Measurements from ENCODE around the gene NR2E3. TPM values are rescaled to one million over a fixed set of nuclear protein-coding genes. Genes with fewer than 3 reads are reported as not detected.

Gene NR2E3
- total and polyA plus RNA-seq, 9 of the 15 experiments (the other 6 are each of a cell fraction or from before 2014, with no cell fraction given): not detected

GRCh38 chr15:71780115-71780976 is 30.0 kb upstream of the NR2E3 start (continued):
- TF ChIP-seq DEAF1 (CRISPR knock-in tag; IDR thresholded peaks at IDR 0.05): no peak
- no peak for TF ChIP-seq IFI16 (CRISPR knock-in tag; IDR thresholded peaks at IDR 0.05)
- TF ChIP-seq NR1H2 (CRISPR knock-in tag; IDR thresholded peaks at IDR 0.05): no peak
- no peak for TF ChIP-seq ZBTB11 (CRISPR knock-in tag; IDR thresholded peaks at IDR 0.05)
- no peak for TF ChIP-seq STAT5B (CRISPR knock-in tag; IDR thresholded peaks at IDR 0.05)
- 0 out of 4 replicates have a peak, but pooled peaks of 1 of the 2 experiments have one; percentile 16 for TF ChIP-seq FOXK2 (conservative IDR thresholded peaks at IDR 0.05 in 1 of 2, IDR thresholded peaks at IDR 0.05 in 1 of 2; ENCODE audit: low read depth in 2 of 2)
- no peak for TF ChIP-seq PCBP1 (IDR thresholded peaks at IDR 0.05; ENCODE audit: low read depth, low read length, poor library complexity, severe bottlenecking)
- no peak for TF ChIP-seq YY1 (IDR thresholded peaks at IDR 0.05; ENCODE audit: borderline replicate concordance in 1 of 3, control insufficient read depth in 1 of 3, extremely low read depth in 1 of 3, insufficient read depth in 3 of 3, insufficient read length in 1 of 3, insufficient replicate concordance in 2 of 3, low read depth in 1 of 3, low read length in 2 of 3)
- no peak for TF ChIP-seq ZNF609 (CRISPR knock-in tag; IDR thresholded peaks at IDR 0.05; ENCODE audit: borderline replicate concordance)
- TF ChIP-seq SFPQ (IDR thresholded peaks at IDR 0.05; ENCODE audit: low read depth, low read length): no peak
- TF ChIP-seq ZNF316 (IDR thresholded peaks at IDR 0.05): peak; percentile 53; the same call in 1 of the 2 replicates

Measured in K562 (cell line).